ENCODE data around the gene CLECL1.

DNA sequence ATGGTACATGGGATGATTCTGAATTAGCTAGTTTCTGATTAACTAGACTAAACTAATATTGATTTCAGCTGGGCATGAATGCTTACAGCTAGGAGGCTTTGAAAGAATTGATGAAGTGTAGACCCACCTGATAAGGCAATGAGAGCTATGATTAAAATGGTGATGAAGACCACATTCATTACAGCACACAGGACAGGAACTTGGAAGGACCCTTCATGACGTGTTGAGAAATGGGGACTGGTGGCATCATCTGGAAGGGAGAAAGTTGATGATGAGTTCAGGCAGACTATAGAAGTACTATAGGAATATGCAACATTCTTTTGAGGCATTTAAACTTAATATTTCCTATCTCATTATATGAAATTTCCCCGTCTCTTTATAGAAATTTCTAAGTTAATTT is 23.3 kb upstream of the CLECL1 start:
- TF ChIP-seq, protein P1, sequence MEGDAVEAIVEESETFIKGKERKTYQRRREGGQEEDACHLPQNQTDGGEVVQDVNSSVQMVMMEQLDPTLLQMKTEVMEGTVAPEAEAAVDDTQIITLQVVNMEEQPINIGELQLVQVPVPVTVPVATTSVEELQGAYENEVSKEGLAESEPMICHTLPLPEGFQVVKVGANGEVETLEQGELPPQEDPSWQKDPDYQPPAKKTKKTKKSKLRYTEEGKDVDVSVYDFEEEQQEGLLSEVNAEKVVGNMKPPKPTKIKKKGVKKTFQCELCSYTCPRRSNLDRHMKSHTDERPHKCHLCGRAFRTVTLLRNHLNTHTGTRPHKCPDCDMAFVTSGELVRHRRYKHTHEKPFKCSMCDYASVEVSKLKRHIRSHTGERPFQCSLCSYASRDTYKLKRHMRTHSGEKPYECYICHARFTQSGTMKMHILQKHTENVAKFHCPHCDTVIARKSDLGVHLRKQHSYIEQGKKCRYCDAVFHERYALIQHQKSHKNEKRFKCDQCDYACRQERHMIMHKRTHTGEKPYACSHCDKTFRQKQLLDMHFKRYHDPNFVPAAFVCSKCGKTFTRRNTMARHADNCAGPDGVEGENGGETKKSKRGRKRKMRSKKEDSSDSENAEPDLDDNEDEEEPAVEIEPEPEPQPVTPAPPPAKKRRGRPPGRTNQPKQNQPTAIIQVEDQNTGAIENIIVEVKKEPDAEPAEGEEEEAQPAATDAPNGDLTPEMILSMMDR (IDR thresholded peaks at IDR 0.05; ENCODE audit: extremely low read depth in 1 of 2, insufficient read depth in 1 of 2, low read depth in 1 of 2, low read length in 2 of 2): no peak
- TF ChIP-seq JUN (IDR thresholded peaks at IDR 0.05; ENCODE audit: borderline replicate concordance, insufficient read depth, insufficient read length, low read depth): no peak
